GM12892 (cell line): ENCODE data around the gene SSH2.

Source experiments
- POLR2A ChIP-seq: IDR thresholded peaks from 2 replicates; pipeline ENCODE4 v1.6.1; 2011; ENCODE audit warnings: low read depth, low read length, control low read depth
- TAF1 ChIP-seq: IDR thresholded peaks from 2 replicates; pipeline ENCODE4 v1.6.1; 2011; ENCODE audit warnings: low read depth, mild to moderate bottlenecking, control low read depth, low read length, borderline replicate concordance

GRCh38 chr17:29627951-29628350 is 302.1 kb downstream of the SSH2 start:
- no peak for TF ChIP-seq POLR2A
- no peak for TF ChIP-seq TAF1
